Erythroblast (primary cell): ENCODE results near the gene MCRS1.
A peak's percentile ranks its signal among the peaks of the same experiment; 100 is the strongest.

Experiments
- DNase-seq, 2 experiments: peaks; one replicate each; lab custom pipeline; 2025; lab: John Stamatoyannopoulos, UW
- GATA1 ChIP-seq: IDR thresholded peaks from 2 replicates; pipeline ENCODE4 v1.6.1; 2011; ENCODE audit warnings: low read depth, mild to moderate bottlenecking, control low read depth, low read length, moderate library complexity
- POLR2A ChIP-seq: IDR thresholded peaks from 2 replicates; pipeline ENCODE4 v1.6.1; 2011; ENCODE audit warnings: mild to moderate bottlenecking, low read length

The MCRS1 gene

GRCh38 chr12:49543914-49544815 is 23.8 kb downstream of the MCRS1 start:
- TF ChIP-seq POLR2A, result no peak
- no peak for TF ChIP-seq GATA1
- no peak for DNase-seq

GRCh38 chr12:49543221-49543913 is 24.6 kb downstream of the MCRS1 start:
- TF ChIP-seq GATA1 (no peak), POLR2A (no peak)
- no peak for DNase-seq

GRCh38 chr12:49542592-49543160 is 25.3 kb downstream of the MCRS1 start:
- DNase-seq, result no peak
- TF ChIP-seq POLR2A (no peak), GATA1 (no peak)

- DNase-seq, result no peak
- TF ChIP-seq GATA1 (no peak), POLR2A (no peak)
These were observed 25.9 kb downstream of the MCRS1 start for GRCh38 chr12:49541911-49542505.

GRCh38 chr12:49541140-49541861 is 26.6 kb downstream of the MCRS1 start:
- no peak for DNase-seq
- TF ChIP-seq GATA1 (no peak), POLR2A (no peak)

- TF ChIP-seq GATA1, result no peak
- TF ChIP-seq POLR2A, result no peak
These were observed 27.5 kb downstream of the MCRS1 start for GRCh38 chr12:49540229-49541139.

GRCh38 chr12:49539406-49540228 is 28.3 kb downstream of the MCRS1 start:
- no peak for DNase-seq
- TF ChIP-seq POLR2A (no peak), GATA1 (no peak)

More at GRCh38 chr12:49540229-49541139, 27.5 kb downstream of the MCRS1 start:
- no peak for DNase-seq

GRCh38 chr12:49538510-49539403 is 29.2 kb downstream of the MCRS1 start, which contains the start of gene KCNH3:
KCNH3 (plus strand) TSS chr12:49539030; CDS start chr12:49539417, 387 bp downstream.
- TF ChIP-seq POLR2A (no peak), GATA1 (no peak)
- DNase-seq, result peak; percentile 82 to 89

GRCh38 chr12:49537752-49538509 is 30.0 kb downstream of the MCRS1 start:
- TF ChIP-seq POLR2A (no peak), GATA1 (no peak)
- peak; percentile 37 to 40 for DNase-seq
